ENCODE results near the gene ZNF565. TPM values are rescaled to one million over a fixed set of nuclear protein-coding genes. Genes with fewer than 3 reads are reported as not detected.

Gene ZNF565
- total RNA-seq, 1 donor from 2014 or later: 2.3 TPM

DNA sequence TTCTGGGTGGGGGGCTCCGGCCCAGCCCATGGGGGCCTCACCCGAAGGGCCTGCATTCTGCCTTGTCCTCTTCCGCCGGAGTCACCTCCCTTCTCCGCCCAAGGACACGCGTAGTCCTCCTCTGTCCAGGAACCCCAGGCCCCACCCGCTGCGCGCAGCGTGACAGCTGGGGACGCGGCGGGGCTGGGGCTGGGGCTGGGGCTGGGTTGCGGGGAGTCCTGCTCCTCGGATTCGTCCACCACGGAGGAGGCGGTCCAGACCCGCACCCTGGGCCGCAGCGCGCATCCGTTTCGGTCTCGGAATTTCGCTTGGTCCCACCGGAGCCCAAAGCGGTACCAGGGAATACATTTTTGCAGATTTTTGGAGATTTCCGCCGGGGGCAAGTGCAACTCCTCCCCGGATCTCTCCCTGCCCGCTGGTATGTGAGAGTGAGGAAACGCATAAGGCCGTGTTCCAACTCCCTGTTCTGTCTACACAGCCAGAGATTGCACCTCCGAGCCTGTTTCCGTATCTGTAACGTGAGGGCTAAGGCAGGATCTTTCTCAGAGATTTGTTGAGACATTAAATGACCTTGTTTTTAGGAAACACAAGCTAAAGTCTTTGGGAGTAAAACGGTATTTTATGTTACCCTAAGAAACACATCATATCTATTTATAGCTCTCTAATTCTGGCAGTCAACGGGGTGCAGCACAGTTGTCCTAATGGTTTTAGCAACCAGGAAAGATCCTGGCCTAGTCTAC, 61.9 kb downstream of the ZNF565 start, which contains the start of gene COX7A1:
TSS of gene COX7A1 (minus strand) at position 96 of the 740 bp plus-strand sequence. CDS start at position 56, 40 bp downstream.
- Mint-ChIP-seq H3K27me3 (no peaks in the 10 kb centered on the region), H3K36me3 (ENCODE audit: low read depth) (peaks cover 42% of the 10 kb centered on the region), H3K27ac (no peak within 1 kb of the TSS), H3K4me3 (no peak within 1 kb of the TSS), H3K4me1 (no peaks in the 10 kb centered on the region), H3K9me3 (no peaks in the 10 kb centered on the region)
- TF ChIP-seq, protein P1, sequence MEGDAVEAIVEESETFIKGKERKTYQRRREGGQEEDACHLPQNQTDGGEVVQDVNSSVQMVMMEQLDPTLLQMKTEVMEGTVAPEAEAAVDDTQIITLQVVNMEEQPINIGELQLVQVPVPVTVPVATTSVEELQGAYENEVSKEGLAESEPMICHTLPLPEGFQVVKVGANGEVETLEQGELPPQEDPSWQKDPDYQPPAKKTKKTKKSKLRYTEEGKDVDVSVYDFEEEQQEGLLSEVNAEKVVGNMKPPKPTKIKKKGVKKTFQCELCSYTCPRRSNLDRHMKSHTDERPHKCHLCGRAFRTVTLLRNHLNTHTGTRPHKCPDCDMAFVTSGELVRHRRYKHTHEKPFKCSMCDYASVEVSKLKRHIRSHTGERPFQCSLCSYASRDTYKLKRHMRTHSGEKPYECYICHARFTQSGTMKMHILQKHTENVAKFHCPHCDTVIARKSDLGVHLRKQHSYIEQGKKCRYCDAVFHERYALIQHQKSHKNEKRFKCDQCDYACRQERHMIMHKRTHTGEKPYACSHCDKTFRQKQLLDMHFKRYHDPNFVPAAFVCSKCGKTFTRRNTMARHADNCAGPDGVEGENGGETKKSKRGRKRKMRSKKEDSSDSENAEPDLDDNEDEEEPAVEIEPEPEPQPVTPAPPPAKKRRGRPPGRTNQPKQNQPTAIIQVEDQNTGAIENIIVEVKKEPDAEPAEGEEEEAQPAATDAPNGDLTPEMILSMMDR (IDR thresholded peaks at IDR 0.05): no peak
- POLR2A ChIA-PET: interaction anchor here (0.6 kb wide), 1 partner anchor 320 kb away, joined by 5 read pairs; no protein-coding TSS in a partner anchor
- CTCF ChIA-PET: interaction anchor here (0.8 to 1.1 kb wide), 2 partner anchors 17 to 25 kb away, joined by 3 read pairs; no protein-coding TSS in a partner anchor
- ATAC-seq (ENCODE audit: low read depth) (no peak), DNase-seq (no peak)
- intact Hi-C loops (cut with micrococcal nuclease): no loop called here

- DNase-seq (no peak), ATAC-seq (ENCODE audit: low read depth) (no peak)
- Mint-ChIP-seq H3K27ac (no peak overlapping the region), H3K9me3 (no peaks in the 10 kb centered on the region), H3K4me3 (no peak overlapping the region), H3K27me3 (no peaks in the 10 kb centered on the region), H3K4me1 (no peaks in the 10 kb centered on the region), H3K36me3 (ENCODE audit: low read depth) (peaks cover 45% of the 10 kb centered on the region)
- POLR2A ChIA-PET: no interaction called here
- TF ChIP-seq, protein P1 (IDR thresholded peaks at IDR 0.05): no peak
- intact Hi-C loops (cut with micrococcal nuclease): no loop called here
- CTCF ChIA-PET: no interaction called here
Observed at GRCh38 chr19:36152019-36152351, 62.5 kb downstream of the ZNF565 start.

GRCh38 chr19:36151144-36152018, 63.1 kb downstream of the ZNF565 start:
- CTCF ChIA-PET: no interaction called here
- no peaks in the 10 kb centered on the region for H3K9me3 Mint-ChIP-seq
- no peak for ATAC-seq (ENCODE audit: low read depth)
- POLR2A ChIA-PET: no interaction called here
- no peaks in the 10 kb centered on the region for H3K4me1 Mint-ChIP-seq
- peaks cover 51% of the 10 kb centered on the region for H3K36me3 Mint-ChIP-seq (ENCODE audit: low read depth)
- DNase-seq: no peak
- no peak overlapping the region for H3K4me3 Mint-ChIP-seq
- intact Hi-C loops (cut with micrococcal nuclease): no loop called here
- no peak overlapping the region for H3K27ac Mint-ChIP-seq
- H3K27me3 Mint-ChIP-seq: no peaks in the 10 kb centered on the region
- TF ChIP-seq, protein P1 (IDR thresholded peaks at IDR 0.05): no peak

DNA sequence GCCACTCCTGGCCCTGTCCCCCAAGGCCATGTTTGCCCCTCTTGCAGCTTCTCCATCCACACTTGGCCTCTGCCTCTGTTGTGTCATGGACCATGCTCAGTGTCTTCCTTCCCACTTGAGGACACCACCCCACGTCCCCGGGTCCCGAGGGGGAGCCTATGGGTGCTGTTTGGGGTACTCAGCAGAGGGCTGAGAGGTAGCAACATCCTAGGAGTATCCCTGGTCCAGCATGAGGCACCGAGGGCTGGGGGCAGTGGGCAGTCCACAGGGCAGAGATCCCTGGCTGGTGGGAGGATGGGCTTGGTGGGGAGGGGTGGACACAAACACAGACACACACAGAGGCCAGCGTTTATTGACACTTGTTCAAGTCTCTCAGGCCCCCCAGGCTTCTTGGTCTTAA, 63.9 kb downstream of the ZNF565 start:
- TF ChIP-seq, protein P1 (IDR thresholded peaks at IDR 0.05): no peak
- no peak for ATAC-seq (ENCODE audit: low read depth)
- peaks cover 59% of the 10 kb centered on the region for H3K36me3 Mint-ChIP-seq (ENCODE audit: low read depth)
- no peaks in the 10 kb centered on the region for H3K27me3 Mint-ChIP-seq
- no peaks in the 10 kb centered on the region for H3K9me3 Mint-ChIP-seq
- POLR2A ChIA-PET: no interaction called here
- intact Hi-C loops (cut with micrococcal nuclease): no loop called here
- H3K4me1 Mint-ChIP-seq: no peaks in the 10 kb centered on the region
- H3K4me3 Mint-ChIP-seq: no peak overlapping the region
- no peak for DNase-seq
- no peak overlapping the region for H3K27ac Mint-ChIP-seq
- CTCF ChIA-PET: no interaction called here
